GM19193 (cell line): ENCODE results near the gene SSX4B.
"Not testable (repeated sequence)": the region's sequence is repeated elsewhere in the genome, so short reads cannot be mapped to it uniquely, and the experiment has no call there.

Experiments used
- POLR2A ChIP-seq: IDR thresholded peaks from 4 replicates; pipeline ENCODE4 v1.6.1; 2011; ENCODE audit not compliant: insufficient read depth, insufficient read length; ENCODE audit errors: extremely low read depth

Gene SSX4B, protein sequence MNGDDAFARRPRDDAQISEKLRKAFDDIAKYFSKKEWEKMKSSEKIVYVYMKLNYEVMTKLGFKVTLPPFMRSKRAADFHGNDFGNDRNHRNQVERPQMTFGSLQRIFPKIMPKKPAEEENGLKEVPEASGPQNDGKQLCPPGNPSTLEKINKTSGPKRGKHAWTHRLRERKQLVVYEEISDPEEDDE

DNA sequence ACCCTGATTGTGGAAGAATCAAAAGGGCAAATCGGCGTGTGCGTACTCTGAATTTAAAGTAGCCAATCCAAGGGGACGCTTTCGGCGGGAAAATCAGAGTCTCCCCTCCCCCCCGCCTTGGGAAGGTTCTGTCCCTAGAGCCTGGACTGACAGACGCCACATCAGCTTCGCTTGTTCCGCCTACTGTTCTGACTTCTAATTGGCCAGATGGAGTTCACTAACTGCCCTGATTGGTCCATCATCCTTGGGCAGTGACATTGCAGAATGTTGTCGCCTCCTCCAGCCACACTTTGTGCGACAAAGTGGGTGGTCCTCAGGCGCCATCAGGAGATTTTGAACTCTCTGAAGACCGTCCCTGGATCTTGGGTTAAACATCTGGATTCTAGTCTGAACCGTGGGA is at the start of gene SSX4B:
Gene SSX4B (minus strand): TSS at position 101 of the 400 bp plus-strand sequence. CDS start 588 bp downstream, outside the sequence.
- not testable (repeated sequence) for TF ChIP-seq POLR2A

DNA sequence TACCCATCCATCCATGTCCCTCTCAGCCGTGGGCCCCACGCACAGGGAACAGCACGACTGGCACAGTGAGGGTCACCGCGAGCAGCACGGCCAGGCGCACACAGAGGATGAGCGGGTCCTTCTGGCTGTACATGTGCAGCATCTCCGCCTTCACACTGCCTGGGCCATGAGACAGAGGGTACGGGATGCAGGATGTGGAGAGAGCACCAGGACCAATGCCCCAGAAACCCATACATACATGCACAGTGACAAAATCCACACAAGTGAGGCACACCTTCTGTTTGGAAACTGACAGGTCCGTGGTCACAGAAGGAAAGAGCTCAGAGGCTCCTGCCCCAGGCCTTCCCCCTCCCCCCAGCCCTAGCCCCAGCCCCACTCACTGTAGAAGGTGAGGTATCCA is 48.8 kb upstream of the SSX4B start:
- TF ChIP-seq POLR2A, result no peak

DNA sequence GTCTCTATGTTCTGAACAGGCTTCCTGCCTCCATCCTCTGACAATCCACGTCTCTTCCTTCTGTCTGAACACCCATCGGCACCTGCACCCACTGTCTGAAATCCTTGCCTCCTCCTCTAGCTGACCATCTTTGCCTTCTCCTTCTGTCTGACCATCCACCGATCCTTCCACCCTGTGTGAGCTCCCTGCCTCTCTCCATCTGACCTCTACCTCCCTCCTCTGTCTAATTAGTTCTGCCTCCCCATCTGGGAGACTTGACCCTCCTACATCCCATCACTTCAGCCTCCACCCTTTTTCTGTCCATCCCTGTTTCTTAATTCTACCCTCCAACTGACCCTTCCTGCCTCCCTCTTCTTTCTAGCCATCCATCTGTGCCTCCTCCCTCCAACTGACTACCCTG is 48.3 kb upstream of the SSX4B start:
- TF ChIP-seq POLR2A, result no peak

DNA sequence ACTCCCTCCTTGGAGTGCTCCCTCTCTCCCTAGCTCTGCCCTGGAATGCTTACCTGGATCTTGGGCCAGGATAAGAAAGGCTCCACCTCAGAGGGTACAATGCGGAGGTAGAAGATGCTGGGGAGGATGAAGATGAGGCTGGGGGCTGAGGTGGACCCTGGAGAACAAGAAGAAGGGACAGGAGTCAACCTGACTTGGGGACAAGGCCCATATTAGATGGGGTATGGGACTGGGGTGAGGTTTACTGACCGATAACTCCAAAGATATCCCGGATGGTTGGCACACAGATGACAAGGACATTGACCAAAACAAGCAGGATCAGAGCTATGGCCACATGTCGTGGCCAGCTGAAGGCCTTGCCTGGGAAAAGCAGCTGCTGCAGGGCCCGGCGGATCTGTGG is 47.7 kb upstream of the SSX4B start:
- no peak for TF ChIP-seq POLR2A

DNA sequence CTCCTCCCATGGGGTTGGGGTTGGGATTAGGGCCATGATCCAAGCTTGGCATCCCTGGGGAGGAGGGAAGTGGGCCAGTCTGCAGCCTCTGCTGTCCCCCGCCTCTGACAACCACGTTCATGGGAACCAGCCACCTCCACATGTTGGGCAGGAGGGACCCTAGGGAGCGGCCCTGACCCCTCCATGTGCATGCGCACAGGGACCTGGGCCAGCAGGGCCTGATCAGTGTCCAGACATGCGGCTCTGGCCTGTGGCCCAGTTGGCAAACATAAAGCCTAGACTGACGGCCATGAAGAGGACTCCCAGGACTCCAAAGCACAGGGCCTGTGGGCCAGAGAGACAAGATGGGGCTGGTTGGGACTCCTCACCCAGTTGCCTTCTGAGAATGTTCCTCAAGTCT is 47.0 kb upstream of the SSX4B start:
- no peak for TF ChIP-seq POLR2A

DNA sequence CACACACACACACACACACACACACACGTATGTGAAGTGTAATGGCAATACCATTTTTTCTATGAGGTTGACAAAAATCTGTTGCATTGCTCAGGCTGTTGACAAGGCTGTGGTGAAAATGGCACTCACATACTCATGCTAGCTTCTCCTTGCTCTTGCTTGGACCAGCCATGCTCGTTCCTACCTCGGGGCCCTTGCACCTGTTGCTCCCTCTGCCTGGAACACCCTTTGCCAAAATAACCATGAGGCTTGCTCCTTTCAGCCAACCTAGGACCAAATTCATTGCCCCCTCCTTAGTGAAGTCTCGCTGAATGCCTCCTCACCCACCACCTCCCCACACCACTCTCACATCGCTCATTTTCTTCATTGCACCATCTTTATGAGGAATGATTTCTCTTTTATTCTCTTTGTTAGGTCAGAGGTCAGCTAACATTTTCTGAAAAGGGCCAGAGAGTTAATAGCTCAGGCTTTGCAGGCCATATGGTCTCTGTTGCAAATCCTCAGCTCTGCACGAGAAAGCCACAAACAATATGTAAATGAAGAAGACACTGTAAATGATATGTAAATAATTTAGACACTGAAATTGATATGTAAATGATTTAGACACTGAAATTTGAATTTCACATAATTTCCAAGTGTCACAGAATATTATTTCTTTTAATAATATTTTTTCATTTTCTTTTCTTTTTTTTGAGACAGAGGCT is 45.0 kb upstream of the SSX4B start:
- no peak for TF ChIP-seq POLR2A

DNA sequence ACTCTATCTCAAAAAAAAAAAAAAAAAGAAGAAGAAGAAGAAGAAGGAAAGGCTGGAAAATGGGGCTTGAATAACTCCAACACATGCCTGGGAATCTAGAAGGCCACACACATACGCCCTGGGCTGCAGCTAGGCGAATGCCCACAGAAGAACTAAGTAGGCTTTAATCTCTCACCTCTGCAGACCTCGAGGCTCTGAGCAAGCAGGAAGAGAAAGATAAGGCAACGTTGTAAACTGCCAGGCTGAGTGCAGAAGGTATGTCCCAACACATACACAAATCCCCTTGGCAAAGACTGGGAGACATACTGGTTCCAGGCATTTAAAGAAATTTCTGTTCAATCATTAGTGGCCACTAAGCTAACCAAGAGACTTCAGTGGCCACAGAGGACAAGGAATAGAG is 39.9 kb upstream of the SSX4B start:
- TF ChIP-seq POLR2A, result no peak

DNA sequence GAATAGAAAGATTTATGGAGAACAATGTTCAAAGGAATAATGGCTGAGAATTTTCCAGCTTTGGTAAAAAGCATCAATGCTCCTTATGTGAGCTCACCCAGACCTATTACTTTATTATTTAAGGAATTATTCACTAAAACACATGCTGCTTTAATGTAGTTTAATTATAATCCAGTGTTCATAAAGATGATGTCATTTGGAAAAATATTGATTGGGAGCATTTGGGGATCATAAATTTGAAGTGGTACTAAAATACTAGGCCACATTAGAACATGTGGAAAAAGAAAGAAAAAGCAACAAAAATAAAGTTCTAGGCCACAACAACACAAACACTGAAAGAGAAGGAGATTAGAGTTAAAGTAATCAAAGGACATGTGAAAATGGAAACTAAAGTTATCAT is 38.3 kb upstream of the SSX4B start:
- TF ChIP-seq POLR2A, result no peak

DNA sequence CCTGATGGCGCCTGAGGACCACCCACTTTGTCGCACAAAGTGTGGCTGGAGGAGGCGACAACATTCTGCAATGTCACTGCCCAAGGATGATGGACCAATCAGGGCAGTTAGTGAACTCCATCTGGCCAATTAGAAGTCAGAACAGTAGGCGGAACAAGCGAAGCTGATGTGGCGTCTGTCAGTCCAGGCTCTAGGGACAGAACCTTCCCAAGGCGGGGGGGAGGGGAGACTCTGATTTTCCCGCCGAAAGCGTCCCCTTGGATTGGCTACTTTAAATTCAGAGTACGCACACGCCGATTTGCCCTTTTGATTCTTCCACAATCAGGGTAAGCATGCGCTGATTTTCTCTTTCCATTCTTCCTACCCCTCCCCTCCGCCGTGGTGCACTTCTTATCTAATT is 28.5 kb downstream of the SSX4B start, which contains the start of gene SSX4:
Gene SSX4 (plus strand): TSS at position 301 of the 400 bp plus-strand sequence. CDS start 515 bp downstream, outside the sequence.
- not testable (repeated sequence) for TF ChIP-seq POLR2A

DNA sequence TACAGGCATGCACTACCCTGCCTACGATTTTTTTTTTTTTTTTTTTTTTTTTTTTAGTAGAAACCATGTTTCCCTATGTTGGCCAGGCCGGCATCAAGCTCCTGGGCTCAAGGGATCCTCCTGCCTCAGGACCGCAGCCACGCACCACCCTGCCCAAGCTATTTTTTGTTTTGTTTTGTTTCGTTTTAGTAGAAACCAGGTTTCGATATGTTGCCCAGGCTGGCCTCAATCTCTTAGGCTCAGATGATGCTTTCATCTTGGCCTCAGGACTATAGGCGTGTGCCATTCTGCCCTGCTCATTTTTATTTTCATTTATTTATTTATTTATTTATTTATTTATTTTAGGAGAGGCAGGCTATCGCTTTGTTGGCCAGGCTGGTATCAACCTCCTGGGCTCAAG is 54.1 kb downstream of the SSX4B start:
- no peak for TF ChIP-seq POLR2A

DNA sequence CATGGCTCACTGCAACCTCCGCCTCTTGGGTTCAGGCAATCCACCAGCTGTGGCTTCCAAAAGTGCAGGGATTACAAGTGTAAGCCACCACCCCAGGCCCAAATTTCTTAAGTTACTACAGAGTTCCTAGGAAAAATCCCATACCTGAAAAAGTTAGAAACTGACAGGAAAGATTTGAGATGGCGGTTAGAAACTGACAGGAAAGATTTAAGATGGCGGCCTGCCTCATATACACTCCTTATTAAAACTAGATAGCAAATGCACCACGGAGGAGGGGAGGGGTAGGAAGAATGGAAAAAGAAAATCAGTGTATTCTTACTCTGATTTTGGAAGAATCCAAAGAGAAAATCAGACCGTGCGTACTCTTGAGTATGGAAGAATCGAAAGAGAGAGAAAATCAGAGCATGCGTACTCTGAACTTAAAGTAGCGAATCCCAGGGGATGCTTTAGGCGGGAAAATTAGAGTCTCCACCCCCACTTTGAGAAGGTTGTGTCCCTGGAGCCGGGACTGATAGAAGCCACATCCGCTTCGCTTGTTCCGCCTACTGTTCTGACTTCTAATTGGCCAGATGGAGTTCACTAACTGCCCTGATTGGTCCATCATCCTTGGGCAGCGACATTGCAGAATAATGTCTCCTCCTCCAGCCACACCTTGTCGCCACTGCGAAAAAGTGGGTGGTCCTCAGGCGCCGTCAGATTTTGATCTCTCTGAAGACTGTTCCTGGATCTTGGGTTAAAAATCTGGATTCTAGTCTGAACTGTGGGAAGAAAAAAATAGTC is 55.3 kb downstream of the SSX4B start, which contains the start of gene SSX3:
Gene SSX3 (minus strand): TSS at position 389 of the 780 bp plus-strand sequence. CDS start 1,454 bp downstream, outside the sequence.
- TF ChIP-seq POLR2A, result not testable (repeated sequence)
